COR-L47 (cell line): ENCODE measurements around the gene NDFIP2.

Experiments
- DNase-seq: peaks from one replicate; lab custom pipeline; 2025; lab: John Stamatoyannopoulos, UW

Gene NDFIP2

DNA sequence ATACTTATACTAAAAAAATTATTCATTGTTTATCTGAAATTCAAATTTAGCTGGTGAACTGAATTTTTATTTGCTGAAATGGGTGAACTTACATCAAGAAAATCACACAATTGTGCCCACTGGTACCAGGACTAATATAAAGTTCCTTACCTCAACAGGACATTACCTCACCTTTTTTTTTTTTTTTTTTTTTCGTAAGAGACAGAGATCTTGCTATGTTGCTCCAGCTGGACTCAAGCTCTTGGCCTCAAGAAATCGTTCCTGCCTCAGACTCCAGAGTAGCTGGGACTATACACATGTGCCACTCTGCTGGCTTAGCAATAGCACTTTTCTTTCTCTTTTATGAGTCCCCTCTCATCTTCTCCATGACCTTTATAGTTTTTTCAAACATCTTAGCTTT, 22.5 kb upstream of the NDFIP2 start:
- DNase-seq, result no peak

DNA sequence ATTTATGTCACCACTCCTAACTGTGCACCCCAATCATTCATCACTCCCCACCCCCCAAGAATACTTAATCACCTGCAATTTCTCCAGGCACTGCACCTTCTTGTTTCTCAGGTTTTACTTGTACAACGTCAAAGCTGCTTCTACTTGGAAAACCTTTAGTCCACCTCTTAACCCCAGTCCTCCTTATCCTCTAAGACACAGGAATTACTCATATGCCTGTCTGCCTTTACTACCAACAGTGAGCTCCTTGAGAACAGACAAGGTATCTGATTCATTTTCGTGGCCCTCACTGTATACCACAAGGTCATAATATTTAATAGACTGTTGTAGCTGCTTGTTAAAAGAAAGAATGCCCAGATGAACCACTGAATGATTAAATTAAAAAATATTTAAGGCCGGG, 21.0 kb upstream of the NDFIP2 start:
- DNase-seq, result no peak

DNA sequence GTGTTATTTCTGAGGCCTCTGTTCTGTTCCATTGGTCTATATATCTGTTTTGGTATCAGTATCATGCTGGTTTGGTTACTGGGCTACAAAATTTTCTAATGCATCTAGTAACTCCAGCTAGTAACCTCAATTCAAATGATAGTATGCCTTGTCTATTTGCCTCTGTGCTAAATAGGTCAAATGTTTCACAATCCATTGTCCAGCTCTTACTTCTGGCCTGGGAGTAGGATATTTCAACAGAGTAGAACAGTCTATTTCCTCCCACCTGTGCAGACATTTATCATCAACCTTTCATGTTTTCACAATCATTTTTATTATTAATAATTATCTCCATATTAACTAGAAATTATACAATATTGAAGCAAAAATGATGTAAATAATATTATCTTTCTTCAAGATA, 18.1 kb upstream of the NDFIP2 start:
- no peak for DNase-seq

DNA sequence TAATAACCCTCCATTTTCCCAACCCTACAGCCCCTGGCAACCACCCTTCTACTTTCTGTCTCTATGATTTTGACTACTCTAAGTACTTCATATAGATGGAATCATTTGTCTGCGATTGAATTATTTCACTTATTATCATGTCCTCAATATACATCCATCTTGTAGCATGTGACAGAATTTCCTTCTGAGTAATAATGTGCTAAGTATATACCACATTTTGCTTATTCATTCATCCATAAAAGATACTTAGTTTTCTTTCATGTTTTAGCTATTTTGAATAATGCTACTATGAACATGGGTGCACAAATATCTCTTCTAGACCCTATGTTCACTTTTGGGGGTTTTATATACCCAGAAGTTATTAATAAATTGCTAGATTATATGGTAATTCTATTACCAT, 17.4 kb upstream of the NDFIP2 start:
- DNase-seq, result no peak

DNA sequence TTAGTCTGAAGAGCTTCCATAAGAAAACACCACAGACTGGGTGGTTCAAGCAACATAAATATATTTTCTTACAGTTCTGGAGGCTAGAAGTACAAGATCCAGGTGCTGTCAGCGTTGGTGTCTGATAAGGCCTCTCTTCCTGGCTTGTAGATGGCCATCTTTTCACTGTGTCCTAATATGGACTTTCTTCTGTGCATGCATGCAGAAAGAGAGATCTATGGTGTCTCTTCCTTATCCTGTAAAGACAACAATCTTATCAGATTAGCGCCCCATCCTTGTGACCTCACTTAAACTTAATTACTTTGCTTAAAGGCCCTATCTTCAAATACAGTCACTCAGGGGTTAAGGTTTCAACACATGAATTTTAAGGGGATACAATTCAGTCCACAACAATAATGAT, 14.1 kb upstream of the NDFIP2 start:
- no peak for DNase-seq

DNA sequence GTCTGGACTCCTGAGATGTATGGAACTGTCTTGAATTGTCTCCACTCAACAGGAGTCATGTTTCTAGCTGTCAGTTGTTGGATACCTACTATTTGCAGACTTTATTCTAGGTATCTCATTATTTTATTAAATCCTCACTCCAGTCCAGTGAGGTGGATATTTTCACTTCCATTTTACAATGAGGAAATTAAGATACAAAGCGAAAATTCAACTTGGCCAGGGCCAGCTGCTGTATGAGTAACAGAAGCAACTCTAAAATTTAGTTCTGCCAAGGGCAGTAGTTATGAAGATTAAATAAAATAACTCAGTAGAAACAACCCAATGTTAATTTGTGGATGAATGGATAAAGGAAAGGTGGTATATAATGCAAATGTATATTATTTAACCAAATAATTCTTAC, 12.6 kb upstream of the NDFIP2 start:
- no peak for DNase-seq

DNA sequence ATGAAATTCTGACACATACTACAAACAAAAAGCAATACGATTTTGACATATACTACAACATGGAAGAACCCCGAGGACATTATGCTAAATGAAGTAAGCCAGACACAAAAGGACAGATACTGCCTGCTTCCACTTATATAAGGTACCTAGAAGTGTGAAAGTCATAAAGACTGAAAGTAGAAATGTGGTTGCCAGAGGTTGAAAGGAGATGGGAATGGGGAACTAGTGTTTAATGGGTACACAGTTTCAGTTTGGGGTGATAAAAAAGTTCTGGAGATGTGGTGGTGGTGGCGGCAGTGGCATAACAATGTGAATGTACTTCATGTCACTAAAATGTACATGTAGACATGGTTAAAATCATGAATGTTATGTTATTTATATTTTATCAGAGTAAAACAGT, 12.1 kb upstream of the NDFIP2 start:
- no peak for DNase-seq

DNA sequence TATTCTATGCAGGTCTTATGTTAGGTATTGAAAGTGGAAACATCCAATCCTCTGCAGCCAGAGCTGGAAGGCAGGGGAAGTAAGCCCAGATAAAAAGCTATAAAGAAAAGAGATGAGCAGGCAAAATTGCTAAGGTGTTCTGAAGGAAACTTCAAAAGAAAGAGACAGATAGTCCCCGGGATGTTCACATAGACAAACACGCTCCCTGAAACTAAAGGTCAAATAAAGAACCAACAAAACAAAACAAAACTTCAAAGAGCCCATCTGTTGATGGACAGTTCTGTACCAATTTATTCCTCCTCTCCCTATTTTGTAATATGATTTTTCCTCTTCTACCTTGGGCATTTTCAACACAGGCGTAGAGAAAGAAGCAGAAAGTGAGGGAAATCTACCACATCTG, 11.3 kb upstream of the NDFIP2 start:
- DNase-seq, result no peak

DNA sequence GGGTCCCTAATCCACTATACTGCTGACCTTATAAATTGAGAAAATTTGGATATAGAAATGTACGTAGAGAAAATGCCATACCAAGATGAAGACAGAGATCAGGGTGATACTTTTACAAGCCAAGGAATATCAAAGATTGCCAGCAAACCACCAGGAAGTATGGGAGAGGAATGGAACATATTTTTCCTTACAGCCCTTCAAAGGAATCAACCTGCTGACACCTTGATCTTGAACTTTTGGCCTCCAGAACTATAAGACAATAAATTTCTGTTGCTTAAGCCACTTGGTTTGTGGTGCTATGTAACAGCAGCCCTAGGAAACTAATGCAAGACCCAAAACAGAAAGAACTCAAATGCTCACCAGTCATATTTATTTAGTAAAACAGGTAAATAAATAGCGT, 10.3 kb upstream of the NDFIP2 start:
- no peak for DNase-seq

DNA sequence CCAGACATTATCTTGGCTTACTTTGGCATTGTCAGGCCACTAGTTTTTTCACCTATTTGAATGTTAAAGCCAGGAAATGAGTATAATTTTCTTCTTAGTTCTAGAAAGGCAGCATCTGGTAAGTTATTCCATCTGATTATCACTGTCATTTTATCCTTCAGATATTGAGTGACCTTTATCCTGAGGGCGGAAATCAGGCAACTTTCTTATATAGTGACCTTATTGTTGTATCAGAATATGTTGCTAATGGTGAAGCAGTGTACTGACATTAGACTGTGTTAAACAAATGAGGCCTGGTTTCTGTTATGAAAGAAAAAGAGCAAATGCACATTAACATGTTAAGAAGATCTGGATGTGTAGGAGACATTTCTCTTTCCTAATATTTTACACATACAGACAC, 5.4 kb upstream of the NDFIP2 start:
- DNase-seq, result no peak

DNA sequence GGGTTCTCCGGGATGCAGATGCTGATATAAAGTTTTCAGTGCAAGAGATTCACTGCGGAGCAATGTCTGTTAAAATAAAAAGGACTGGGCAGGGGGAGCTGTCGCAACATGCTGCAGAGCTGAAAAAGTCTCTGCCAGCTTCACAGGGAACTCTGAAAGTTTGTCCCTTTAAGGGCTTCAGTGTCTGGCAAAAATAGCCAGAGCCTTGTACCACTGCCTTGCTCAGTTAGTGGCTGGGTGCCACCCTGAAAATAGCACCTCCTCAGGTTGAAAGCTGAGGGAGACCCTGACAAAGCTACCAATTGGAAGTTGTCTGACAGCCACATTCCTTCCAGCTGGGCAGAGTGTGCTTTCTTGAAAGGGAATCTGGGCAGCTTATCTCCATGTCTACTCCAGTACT, 3.0 kb upstream of the NDFIP2 start:
- DNase-seq, result no peak

DNA sequence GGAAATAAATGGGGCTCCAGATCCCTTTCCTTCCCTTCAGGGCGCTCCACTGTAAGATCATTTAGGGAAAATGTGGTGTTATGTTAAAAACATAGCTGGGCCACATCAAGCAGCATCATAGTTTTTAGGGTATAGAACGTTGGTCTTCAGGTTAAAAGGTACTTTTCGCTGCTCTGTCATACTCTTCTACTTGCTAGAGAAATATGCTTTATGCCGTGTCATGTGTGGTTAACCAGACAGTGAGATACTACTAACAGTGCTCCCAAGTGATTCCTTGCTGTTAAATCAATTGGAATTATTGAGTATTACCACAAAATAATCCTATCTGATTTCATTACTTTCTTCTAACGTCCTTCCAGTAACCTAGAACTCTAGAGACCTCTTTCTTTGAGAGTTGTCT, 1.1 kb upstream of the NDFIP2 start:
- no peak for DNase-seq

DNA sequence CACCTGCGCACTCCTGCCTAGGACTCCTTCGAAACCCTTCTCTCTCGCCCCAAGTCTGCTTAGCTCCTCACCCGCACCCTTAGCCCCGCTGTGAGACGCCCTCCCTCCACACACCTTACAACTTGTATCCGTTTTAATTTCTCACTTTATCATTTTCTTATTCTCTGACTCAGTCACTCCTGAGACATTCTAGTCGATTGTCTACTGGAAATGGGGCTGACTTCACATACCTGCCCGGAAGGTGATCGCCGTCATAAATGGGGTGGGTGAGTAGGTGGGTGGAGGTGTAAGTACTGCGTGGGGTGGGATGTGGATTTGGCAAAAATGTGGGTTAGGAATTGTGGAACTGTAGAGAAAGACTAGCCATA, 714 bp downstream of the NDFIP2 start:
- no peak for DNase-seq

DNA sequence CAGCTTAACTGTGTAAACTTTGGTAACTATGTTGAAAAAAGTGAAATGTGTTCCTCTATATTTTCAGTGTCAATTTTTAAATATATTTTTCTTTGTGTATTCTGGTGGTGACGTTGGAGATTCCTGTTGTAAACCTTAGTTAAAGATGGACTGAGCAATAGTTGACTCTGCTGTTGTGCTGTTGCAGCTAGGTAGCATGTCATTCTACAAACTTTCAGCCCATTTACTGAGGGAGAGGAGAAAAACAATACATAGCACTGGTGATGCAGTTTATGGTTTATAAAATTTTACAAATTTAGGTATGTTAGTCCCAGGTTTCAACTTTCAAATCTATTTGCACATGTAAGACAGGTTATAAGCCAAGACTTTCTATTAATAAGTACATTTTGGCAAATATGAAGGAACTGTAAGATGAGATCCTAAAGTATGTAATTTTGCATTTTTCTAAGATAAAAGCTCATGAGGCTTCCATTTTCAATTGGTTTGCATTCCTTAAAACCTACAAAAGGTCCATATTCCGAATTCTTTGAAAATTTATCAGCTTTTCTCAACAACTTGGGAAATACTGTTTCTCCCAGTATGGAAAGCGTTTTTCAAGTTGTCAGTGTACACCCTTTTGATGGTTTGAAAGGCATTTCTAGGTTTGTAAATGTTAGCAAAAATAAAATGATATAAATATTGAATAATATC, 1.5 kb downstream of the NDFIP2 start:
- DNase-seq, result no peak

DNA sequence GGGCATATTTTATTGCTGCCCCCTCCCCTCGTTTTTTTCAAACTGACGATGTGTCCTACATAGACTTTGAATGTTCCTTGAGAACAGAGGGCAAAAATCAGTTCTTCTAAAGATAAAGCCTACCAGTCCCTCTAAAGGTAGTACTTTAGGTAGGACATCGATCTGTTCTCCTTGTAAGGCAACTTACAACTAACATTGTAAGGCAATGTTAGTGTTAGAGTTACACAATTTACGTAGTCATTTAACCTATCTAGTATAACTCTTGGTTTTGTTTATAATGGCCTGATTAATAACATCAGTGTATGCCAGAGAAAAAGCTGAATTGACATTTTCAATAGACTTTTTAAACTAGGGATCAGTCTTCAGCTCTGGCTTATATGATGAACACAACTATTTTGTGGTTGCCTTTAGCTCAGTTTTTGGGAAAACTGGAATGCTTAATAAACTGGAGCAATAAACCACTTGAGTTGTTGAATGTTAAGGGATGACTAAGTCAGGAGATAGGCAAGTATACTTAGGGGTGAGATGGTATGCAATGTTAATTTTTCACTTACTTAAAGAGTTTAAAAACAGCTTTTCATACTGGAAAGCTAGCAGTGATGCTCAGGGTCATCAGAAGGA, 2.2 kb downstream of the NDFIP2 start:
- no peak for DNase-seq

DNA sequence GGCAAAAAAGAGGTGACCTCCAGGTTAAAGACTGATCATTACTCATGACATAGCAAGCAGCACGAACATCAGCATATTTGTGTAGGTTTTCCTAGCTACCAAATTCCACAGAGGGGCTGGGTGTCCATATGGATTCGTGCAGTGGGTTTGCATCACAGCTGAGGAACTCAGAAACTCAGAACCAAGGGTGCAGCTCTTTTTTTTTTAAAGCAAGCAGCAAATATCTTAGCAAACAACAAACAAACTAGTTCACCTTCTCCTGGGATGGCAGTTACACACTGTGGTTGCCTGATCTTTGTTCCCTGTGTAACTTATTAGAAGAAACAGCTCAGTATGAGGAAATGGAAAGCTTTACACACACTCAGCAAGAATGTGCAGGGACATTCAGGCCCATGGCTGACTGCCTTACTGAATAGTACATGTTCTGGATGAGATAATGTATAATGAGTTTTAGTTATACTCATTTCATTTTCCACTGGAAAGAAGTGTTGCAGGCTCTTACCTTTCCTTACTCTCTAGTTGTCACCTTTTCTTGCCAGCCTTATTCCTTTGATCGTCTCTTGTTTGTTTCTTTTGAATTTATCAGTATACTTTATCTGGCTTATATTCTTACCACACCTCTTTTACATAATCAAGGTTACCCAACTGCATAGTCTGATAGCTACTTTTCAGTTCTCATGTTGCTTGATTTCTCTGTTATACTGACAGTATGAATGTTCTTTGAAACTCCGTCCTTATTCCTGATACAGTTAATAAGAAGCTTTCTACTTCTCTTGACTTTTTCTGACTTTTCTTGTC, 4.3 kb downstream of the NDFIP2 start:
- DNase-seq, result no peak

DNA sequence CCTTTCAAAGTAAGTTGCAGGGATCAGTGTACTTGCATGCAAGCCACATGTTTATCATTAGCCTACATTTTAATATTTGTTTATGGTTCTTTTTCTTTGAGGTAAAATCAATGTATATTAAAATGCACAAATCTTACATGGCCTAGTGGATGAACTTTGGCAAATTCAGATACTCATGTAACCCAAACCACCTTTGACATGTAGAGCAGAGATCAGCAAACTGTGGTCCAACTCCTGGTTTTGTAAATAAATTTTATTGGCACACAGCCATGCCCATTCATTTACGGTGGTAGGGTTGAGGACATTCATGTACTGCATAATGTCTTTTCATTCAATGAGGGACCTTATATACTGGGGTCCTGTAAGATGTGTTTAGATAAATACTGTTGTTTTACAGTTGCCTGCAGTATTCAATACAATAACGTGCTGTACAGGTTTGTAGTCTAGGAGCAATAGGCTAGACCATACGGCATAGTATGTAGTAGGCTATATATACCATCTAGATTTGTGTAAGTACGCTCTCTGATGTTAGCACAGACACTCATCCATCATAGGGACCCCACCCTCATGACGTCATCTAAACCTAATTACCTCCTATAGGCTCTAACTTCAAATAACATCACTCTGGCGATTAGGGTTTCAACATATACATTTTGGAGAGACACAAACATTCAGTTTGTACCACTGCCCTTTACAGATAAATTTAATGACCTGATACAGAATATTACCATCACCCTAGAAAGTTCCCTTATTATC, 5.7 kb downstream of the NDFIP2 start:
- no peak for DNase-seq

DNA sequence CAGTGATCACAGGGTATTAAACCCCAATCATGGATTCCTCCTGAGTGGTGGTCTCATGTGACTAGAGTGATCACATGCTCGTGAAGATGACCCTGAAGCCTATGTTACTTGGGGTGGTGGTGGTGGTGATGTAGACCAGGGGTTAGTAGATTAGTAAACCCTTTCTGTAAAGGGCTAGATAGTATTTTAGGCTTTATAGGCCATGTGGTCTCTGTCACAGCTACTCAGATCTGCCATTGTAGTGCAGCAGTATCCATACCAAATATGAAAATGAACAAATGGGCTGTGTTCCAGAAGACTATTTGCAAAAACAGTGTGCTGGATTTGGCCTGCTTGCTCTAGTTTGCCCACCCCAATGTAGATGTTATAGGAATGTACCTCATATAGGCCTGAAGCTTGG, 9.4 kb downstream of the NDFIP2 start:
- DNase-seq, result no peak

DNA sequence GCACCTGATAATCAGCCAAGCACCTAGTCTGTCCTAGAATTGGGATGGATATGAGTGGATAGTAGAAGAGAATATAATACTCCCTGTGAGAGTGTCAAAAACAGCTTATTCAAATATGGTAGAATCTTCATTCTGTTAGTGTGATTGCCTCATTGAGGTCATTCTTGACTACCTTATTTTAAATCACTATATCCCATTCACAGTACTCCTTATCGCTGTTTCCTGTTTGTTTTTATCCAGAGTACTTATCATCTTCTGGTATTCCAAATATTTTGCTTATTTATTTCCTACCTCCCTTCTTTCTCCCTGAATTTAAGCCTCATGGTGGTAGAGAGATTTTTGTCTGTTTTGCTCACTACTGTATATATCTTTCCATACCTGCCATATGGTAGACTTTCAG, 9.9 kb downstream of the NDFIP2 start:
- DNase-seq, result no peak

DNA sequence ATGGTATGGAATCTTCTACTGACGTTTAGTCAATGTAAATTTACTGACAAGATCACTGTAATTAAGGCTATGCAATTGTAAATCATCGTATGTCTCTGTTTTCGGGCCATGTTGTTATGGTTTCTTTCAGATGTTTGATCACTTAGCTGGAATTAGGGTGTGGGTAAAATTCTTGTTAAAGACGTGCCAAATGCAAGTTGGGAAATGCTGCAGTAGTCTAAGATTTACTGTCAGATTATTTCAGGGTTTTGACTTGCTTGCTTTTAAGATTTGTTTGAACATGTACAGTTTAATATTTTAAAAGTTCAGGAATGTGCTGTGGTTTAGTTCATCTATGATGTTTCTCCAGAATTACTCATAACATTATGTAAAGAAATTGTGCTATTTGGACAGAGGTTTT, 10.8 kb downstream of the NDFIP2 start:
- DNase-seq, result no peak

DNA sequence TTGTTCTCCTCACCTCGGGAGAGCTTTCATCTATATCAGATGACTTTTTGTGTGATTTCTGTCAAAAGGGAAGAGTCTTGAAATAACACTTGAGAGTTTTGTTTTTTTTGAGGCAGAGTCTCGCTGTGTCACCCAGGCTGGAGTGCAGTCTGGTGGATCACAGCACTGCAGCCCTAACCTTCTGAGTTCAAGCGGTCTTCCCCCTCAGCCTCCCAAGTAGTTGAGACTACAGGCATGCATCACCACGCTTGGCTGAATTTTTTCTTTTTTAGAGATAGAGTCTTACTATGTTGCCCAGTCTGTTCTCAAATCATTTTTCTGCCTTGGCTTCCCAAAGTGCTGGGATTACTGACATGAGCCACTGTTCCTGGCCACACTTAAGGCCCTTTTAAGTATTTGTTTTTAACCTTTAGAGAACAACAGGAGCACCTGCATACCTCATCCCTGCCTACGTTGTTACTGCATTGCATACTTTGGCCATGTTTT, 11.4 kb downstream of the NDFIP2 start:
- DNase-seq, result no peak

DNA sequence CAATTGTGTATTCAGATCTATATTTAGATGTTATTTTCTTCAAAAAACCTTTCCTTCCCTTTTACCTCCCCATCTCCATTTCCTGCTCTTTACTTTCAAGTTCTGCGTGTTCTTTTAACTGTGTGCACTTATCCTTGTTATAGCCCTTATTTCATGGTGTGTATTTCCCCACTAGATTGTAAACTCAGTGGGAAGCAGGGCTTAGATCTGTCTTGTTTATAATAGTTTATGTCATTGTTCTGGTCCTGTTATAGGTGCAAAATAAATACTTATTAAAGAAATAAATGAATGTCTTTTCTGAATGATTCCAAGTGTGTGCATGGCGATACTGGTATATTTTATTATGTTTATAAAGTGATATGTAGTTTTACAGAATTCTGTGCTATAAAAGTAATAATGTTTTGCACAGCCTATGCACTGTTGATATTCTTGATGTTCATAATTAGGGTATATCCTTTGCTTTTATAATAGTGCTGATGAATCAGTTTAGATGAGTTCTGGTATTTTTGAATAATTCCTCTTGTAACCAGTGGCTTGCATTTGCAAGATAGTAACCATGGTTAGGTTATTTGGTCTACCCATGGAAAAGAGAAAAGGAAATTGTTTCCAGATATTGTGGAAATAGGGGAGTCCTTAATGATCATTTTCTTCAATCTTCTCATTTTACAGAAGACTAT, 12.1 kb downstream of the NDFIP2 start:
- DNase-seq, result no peak
